Hypothalamus (tissue), 51 donors: ENCODE data around the gene RAB17.
"Not testable (repeated sequence)": the region's sequence is repeated elsewhere in the genome, so short reads cannot be mapped to it uniquely, and the experiment has no call there.

Experiments
- DNase-seq, 51 donors: peaks; one replicate each; lab custom pipeline; 2025; lab: John Stamatoyannopoulos, UW

The RAB17 gene

GRCh38 chr2:237625216-237625705, 34.7 kb upstream of the RAB17 start:
- DNase-seq = no peak

- DNase-seq = no peak
Observed at GRCh38 chr2:237624565-237624964, 34.0 kb upstream of the RAB17 start.

- no peak for DNase-seq
Observed at GRCh38 chr2:237623428-237624403, 33.2 kb upstream of the RAB17 start.

DNA sequence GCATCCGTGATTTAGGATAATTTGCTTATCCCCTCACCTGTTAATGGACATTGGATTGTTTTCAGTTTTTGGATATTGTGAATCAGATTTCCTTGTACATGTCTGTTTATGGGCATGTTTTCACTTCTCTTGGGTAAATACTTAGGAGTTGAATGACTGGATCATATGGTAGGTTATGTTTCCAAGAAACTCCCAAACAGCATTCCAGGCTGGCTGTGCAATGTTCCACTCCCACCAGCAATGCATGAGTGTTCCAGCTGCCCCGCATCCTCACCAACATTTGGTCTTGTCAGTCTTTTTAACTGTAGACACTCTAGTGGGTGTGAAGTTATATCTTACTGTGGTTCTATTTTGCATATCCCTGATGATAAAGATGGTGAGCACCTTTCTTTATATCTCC, 27.9 kb upstream of the RAB17 start:
- no peak for DNase-seq

DNA sequence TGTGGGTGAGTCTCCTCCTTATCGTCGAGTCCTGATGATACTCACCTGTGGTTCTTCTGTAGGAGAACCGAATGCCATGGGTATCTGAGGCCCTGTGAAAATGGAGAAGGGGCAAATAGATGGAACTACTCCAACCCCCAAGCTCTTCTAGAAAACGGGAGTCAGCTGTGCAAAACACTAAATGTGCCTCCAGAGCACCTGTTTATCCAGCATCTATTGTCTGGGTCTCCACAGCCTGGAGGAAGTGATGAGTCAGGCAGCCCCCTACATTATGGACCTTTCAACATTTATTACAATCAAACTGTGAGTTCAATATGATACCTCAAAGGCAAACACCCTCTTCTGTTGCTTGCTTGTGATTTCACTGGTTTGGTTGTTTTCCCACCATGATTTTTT, 27.1 kb upstream of the RAB17 start:
- no peak for DNase-seq

- DNase-seq = no peak
Observed at GRCh38 chr2:237616734-237617586, 26.4 kb upstream of the RAB17 start.

- DNase-seq = no peak
Observed at GRCh38 chr2:237616373-237616733, 25.8 kb upstream of the RAB17 start.

DNA sequence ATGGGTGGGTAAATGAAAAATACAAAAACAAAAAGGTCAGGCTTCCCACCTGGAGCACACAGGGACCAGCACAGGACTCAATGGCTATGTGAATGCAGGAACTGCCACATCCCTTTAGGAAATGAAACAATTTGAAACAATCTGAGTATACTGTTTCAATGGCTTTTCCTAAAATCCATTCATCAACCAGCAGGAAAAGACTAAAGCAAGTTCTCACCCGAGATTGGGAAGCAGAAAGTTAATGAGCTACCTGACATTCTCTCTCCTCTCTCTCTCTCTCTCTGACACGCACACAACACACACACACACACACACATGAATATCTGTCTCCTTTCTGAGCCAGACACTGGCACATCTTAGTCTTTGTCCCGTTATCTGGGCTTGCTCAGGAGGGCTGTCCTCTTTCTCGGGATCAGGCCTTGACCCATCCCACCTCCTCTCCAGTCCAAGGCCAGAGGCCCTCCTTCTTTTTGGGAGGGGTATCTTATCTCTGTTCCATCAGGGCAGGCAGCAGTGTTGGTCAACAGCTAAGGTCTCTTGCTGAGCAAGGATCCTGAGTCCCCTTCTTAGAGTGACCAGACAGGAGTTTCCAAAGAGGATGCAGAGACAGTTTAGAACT, 25.2 kb upstream of the RAB17 start:
- no peak for DNase-seq

GRCh38 chr2:237614151-237614720, 23.7 kb upstream of the RAB17 start:
- DNase-seq = no peak

- DNase-seq = no peak
Observed at GRCh38 chr2:237613679-237614078, 23.1 kb upstream of the RAB17 start.

- DNase-seq = no peak
Observed at GRCh38 chr2:237612527-237613357, 22.2 kb upstream of the RAB17 start.

DNA sequence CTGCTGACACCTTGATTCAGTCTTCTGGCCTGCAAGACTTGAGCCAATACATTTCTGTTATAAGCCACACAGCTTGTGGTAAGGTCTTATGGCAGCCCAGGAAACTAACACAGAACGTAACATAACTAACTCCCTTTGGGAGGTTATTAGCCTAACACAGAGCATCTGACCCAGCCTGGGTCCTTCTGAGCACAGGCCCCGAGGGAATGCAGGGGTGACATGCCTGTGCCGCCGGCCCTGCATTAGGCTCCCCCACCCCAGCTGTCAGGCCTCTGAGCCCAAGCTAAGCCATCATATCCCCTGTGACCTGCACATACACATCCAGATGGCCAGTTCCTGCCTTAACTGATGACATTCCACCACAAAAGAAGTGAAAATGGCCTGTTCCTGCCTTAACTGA, 16.0 kb upstream of the RAB17 start:
- DNase-seq = not testable (repeated sequence)

- DNase-seq = no peak
Observed at GRCh38 chr2:237604960-237605359, 14.4 kb upstream of the RAB17 start.

DNA sequence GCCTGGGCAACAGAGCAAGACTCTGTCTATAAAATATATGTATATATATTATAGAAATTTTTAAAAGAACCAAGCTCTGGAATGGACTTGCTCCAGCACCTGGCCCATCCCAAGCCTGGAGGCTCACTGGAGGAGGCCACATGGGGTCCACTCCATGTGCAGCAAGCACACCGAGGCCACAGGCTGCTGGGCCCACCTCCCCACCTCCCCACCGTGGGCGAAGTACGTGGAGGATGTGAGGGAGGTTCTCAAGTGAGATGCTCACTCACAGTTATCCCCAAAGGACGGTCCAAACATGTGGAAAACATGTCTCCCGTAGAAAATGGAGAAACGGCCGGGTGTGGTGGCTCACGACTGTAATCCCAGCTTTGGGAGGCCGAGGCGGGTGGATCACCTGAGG, 13.9 kb upstream of the RAB17 start:
- no peak for DNase-seq

DNA sequence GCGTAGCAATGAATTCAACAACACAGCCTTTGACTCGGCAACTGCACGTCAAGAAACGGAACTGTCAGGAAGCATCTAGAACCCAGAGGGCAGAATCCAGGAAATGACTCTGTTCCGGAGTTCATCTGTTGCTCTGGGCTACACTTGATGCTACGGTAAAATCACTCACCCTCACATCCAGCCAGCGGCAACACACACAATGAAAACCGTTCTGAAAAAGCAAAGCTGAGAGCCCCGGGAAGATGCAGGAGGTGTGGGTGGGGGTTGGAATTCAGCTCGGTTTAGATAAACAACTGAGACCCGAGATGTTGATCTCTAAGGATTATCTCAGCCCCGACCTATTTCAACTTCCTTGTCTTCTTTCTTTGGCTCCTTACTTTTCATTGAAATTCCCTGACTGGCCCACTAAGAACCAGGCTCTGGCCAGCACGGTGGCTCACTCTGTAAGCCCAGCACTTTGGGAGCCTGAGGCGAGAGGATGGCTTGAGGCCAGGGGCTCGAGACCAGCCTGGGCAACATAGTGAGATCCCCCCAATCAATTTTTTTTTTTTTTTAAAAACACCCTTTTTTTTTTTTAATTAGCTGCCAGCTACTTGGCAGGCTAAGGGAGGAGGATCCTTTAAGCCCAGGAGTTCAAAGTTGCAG, 13.3 kb upstream of the RAB17 start:
- DNase-seq = peak in 16 of 51 donors; percentile 7 to 56 (median 24)

DNA sequence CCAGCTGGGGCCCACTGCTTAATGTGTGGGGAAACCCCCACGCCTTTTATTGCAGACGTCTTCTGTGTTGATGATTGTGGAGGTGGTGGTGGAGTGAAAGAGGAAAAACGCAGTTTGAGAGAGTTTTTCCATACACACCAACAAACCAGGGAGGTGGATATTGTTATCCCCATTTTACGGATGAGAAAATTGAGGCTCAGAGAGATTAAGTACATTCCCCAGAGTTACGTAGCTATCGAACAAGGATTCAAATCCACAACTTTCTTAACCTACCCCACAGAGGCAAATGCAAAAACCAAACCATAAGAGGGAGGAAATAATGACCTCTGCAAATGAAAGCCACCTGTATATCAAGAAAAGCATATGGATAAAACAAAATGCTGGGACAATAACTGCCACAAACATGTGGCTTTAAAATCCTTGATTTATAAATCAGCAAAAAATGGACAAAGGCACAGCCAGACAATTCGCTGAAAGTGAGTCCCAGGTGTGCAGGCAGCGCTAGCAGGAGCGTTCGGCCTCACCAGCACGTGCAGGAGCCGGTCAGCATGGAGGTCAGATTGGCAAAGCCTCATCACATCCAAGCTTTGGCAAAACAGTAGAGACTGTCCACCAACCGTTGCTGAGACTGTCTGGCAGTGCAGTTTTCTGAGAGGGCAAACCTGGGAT, 12.6 kb upstream of the RAB17 start:
- DNase-seq = no peak

GRCh38 chr2:237602409-237602808, 11.9 kb upstream of the RAB17 start:
- DNase-seq = no peak

DNA sequence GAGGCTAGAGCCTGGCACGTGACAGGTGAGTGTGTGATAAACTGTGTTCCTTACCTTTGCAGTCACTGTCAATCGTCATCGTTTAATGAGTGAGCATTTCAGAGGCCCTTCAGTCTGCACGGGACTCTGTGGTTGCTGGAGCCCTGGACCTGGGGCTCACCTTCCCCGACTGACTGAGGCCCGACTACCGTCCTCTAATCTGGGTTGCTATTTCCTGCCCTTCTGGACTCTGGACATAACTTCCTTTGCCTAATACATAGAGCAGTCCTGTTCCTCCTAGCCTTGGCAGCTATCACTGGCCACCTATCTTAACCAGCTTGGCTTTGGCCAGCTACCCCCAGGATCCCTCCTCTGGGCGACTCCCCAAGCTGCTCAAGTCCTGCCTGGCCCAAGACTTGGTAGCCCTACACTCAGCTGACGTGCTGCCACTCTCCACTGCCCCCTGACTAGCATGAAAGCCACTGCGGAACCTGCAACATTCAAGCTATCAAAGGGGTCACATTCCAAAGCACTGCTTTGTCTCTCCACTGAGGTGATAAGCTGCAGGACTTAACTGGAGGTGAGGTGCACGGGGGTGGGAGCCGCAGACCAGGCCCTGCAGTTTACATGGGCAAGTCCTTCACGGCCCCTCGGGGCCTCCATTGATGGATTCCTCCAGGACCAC, 11.1 kb upstream of the RAB17 start:
- DNase-seq = no peak
